ENCODE data around the gene CHIT1. TPM values are rescaled to one million over a fixed set of nuclear protein-coding genes. Genes with fewer than 3 reads are reported as not detected.

The CHIT1 gene
- total and polyA plus RNA-seq, 2 of the 8 experiments (the other 6 are each of a cell fraction or from before 2014, with no cell fraction given): not detected

GRCh38 chr1:203190949-203191348 is 38.5 kb downstream of the CHIT1 start:
- no peak overlapping the region for H3K56ac ChIP-seq (replicated peaks; ENCODE audit: insufficient read length, low read depth, low read length)
- TF ChIP-seq TBP (IDR thresholded peaks at IDR 0.05; ENCODE audit: low read depth, low read length) (no peak), BACH1 (IDR thresholded peaks at IDR 0.05; ENCODE audit: low read length) (no peak), HDAC2 (IDR thresholded peaks at IDR 0.05; ENCODE audit: borderline replicate concordance in 1 of 2, low read depth in 2 of 2, low read length in 2 of 2) (no peak), RFX5 (IDR thresholded peaks at IDR 0.05; ENCODE audit: borderline replicate concordance, low read depth, low read length) (no peak), RNF2 (IDR thresholded peaks at IDR 0.05; ENCODE audit: borderline replicate concordance, low read depth, low read length, missing control alignments, poor library complexity, severe bottlenecking) (no peak)
- H3K9ac ChIP-seq (replicated peaks in 1 of 4; ENCODE audit: extremely low read depth in 1 of 4, low read depth in 3 of 4, low read length in 3 of 4): no peak overlapping the region
- no peak overlapping the region for H3K4ac ChIP-seq (replicated peaks; ENCODE audit: insufficient read length, low read depth, low read length)
- H2BK5ac ChIP-seq (ENCODE audit: low read depth, low read length): no peak overlapping the region
- WGBS, 2 experiments (ENCODE audit: extremely low coverage in 1 of 2, insufficient coverage in 1 of 2, insufficient read length in 1 of 2, insufficient replicate concordance in 2 of 2, low coverage in 1 of 2, low lambda C conversion rate in 2 of 2, missing lambda C conversion rate in 1 of 2): 91% methylated on average over 2 of the region's 2 CpGs; no CpG with 5 or more reads in 1 of the 2 experiments
- H3K4me3 ChIP-seq (ENCODE audit: extremely low read depth in 1 of 4, insufficient read depth in 2 of 4, low read depth in 3 of 4, low read length in 4 of 4): no peak overlapping the region
- H4K20me1 ChIP-seq (replicated peaks in 1 of 2; ENCODE audit: control insufficient read depth in 1 of 2, insufficient read depth in 2 of 2, low read length in 2 of 2): no peaks in the 10 kb centered on the region
- no peak for DNase-seq (ENCODE audit: low read depth in 1 of 2, low spot score in 2 of 2)
- H3K36me3 ChIP-seq (ENCODE audit: control insufficient read depth in 2 of 4, insufficient read depth in 4 of 4, low read length in 3 of 4): no peaks in the 10 kb centered on the region
- H4K5ac ChIP-seq (ENCODE audit: insufficient read length, low read depth, low read length): no peak overlapping the region
- H3K18ac ChIP-seq (ENCODE audit: extremely low read depth, low read length): no peak overlapping the region
- no peak overlapping the region for H2BK15ac ChIP-seq (ENCODE audit: low read length)
- POLR2A ChIA-PET (ENCODE audit: partially characterized antibody): no interaction called here
- H2BK12ac ChIP-seq (ENCODE audit: low read depth, low read length): no peak overlapping the region
- H2AK5ac ChIP-seq (ENCODE audit: low read depth, low read length): no peak overlapping the region
- no peak overlapping the region for H2BK120ac ChIP-seq (replicated peaks; ENCODE audit: low read depth, low read length)
- no peak overlapping the region for H4K91ac ChIP-seq (replicated peaks; ENCODE audit: insufficient read length, low read length)
- H4K8ac ChIP-seq (ENCODE audit: extremely low read depth, insufficient read depth, low read length): no peak overlapping the region
- no peaks in the 10 kb centered on the region for H3K23me2 ChIP-seq (ENCODE audit: low read depth, low read length)
- no peaks in the 10 kb centered on the region for H3K9me3 ChIP-seq (ENCODE audit: insufficient read depth in 2 of 2, low read depth in 1 of 2, low read length in 1 of 2)
- no peak for FAIRE-seq
- H3K4me1 ChIP-seq (replicated peaks in 1 of 4; ENCODE audit: control insufficient read depth in 3 of 4, insufficient read depth in 4 of 4, low read length in 3 of 4): peaks cover 6 to 11% (median 8%) of the 10 kb centered on the region in 4 experiments
- no peaks in the 10 kb centered on the region for H3K79me1 ChIP-seq (ENCODE audit: low read depth, low read length)
- no peak overlapping the region for H3K14ac ChIP-seq (ENCODE audit: insufficient read length)
- H2BK20ac ChIP-seq (ENCODE audit: low read length): no peak overlapping the region
- H2AFZ ChIP-seq (ENCODE audit: low read length): no peak overlapping the region
- H3K27me3 ChIP-seq (replicated peaks in 1 of 4; ENCODE audit: control insufficient read depth in 3 of 4, extremely low read depth in 1 of 4, insufficient read depth in 3 of 4, low read length in 3 of 4): no peaks in the 10 kb centered on the region
- no peak overlapping the region for H3K4me2 ChIP-seq (ENCODE audit: insufficient read depth in 1 of 2, low read depth in 2 of 2, low read length in 2 of 2)
- H3K23ac ChIP-seq (ENCODE audit: insufficient read length): no peak overlapping the region
- CTCF ChIA-PET (ENCODE audit: partially characterized antibody): interaction anchor here (0.7 to 5.7 kb wide), 7 partner anchors 9 to 151 kb away, joined by 3 to 33 read pairs (median 4); no protein-coding TSS in a partner anchor
- H3K27ac ChIP-seq (ENCODE audit: low read depth, low read length): no peak overlapping the region
- H3K79me2 ChIP-seq (ENCODE audit: control insufficient read depth in 1 of 2, insufficient read depth in 2 of 2, low read length in 2 of 2): no peaks in the 10 kb centered on the region

Measured in H1 (cell line).